NK-92 treated with Interleukin-12 subunit alpha and Interleukin-12 subunit beta, amount 100 ng/mL, for 24 hours (cell line): ENCODE data around the gene SLC5A10.
"Not testable (repeated sequence)": the region's sequence is repeated elsewhere in the genome, so short reads cannot be mapped to it uniquely, and the experiment has no call there.

Source experiments
- DNase-seq: peaks from one replicate; lab custom pipeline; 2025; lab: John Stamatoyannopoulos, UW

The SLC5A10 gene

GRCh38 chr17:19019041-19019941, 67.3 kb downstream of the SLC5A10 start:
- no peak for DNase-seq

DNA sequence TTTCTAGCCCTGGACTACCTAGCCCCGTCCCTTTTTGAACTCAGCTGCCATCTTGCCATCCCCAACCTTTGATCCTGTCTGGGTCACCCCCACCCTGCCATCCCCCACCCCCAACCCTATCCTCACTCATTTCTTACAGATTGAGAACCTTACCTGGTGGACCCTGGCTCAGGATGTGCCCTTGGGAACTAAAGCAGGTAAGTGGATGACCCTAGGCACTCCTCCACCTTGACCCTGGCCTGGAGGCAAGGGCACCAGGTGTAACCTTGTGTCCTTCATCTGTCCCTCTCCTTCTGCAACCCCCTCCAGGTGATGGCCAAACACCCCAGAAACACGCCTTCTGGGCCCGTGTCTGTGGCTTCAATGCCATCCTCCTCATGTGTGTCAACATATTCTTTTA, 68.1 kb downstream of the SLC5A10 start:
- DNase-seq: no peak

DNA sequence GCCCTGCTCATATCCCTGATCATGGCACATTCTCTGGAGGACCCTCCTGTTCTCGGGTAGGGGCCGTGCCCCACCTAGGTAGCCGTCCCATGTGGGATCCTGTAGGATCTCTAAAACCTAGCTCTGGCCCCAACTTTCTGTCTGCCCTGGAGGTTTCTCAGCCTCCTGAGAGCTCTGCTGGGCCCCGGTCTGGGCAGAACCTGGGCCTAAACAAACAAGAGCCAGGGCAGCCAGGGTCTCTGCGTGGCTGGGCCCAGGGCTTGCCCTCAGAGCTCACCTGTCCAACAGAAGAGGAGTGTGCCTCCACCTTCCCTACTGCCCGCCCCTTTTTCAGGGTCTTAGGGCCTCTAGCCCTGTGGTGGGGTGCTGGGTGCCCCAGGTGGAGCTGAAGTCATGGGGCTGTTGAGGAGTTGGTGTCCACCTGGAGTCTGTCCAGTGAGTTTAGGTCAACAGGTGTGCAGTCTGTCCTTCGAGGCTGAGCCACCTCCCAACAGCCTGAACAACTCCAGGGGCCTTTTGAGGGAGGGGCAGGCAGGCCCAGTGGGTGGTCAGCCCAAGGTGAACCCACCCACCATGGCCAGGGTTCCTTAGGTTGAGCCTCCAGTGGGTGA, 69.2 kb downstream of the SLC5A10 start:
- not testable (repeated sequence) for DNase-seq

- no peak for DNase-seq
Measured at GRCh38 chr17:19021622-19022083, 69.7 kb downstream of the SLC5A10 start.

DNA sequence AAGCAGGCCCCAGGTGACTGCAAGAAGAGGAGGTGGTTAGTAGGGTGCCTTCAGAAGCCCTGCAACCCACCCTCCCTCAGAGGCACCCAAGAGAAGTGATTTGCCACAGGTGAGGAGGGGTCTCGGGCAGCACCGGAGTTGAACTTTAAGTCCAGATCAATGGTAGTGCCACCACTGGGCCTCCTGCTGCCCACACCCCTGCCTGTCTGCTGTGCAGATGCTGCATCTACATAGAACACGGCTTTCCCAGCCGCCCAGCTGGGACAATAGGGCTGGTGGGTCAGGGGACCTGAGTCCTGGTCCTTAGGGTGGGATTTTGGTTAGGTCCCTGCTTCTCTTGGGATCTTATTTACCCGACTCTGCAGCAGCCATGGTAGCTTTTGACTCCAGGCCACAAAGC, 70.2 kb downstream of the SLC5A10 start:
- DNase-seq: no peak

DNA sequence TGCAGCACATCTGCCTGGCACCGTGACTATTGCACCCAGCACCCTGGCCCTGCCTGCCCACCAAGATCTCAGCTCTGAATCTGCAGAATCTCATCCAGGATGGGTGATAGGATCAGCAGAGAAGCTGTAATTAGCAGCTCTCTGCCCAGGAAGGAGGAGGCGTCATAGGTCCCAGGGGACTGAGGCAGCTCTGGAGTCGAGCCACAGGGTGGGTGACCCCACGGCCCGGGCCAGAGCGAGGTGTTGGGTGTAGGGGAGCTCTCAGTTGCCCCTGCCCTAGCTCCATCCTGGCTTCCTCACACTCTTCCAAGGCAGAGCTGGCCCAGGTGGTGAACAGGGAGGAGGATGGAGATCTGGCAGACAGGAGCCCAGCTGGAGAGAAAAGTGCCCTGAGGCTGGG, 70.8 kb downstream of the SLC5A10 start:
- DNase-seq: no peak

- DNase-seq: no peak
Measured at GRCh38 chr17:19023209-19023999, 71.4 kb downstream of the SLC5A10 start.

DNA sequence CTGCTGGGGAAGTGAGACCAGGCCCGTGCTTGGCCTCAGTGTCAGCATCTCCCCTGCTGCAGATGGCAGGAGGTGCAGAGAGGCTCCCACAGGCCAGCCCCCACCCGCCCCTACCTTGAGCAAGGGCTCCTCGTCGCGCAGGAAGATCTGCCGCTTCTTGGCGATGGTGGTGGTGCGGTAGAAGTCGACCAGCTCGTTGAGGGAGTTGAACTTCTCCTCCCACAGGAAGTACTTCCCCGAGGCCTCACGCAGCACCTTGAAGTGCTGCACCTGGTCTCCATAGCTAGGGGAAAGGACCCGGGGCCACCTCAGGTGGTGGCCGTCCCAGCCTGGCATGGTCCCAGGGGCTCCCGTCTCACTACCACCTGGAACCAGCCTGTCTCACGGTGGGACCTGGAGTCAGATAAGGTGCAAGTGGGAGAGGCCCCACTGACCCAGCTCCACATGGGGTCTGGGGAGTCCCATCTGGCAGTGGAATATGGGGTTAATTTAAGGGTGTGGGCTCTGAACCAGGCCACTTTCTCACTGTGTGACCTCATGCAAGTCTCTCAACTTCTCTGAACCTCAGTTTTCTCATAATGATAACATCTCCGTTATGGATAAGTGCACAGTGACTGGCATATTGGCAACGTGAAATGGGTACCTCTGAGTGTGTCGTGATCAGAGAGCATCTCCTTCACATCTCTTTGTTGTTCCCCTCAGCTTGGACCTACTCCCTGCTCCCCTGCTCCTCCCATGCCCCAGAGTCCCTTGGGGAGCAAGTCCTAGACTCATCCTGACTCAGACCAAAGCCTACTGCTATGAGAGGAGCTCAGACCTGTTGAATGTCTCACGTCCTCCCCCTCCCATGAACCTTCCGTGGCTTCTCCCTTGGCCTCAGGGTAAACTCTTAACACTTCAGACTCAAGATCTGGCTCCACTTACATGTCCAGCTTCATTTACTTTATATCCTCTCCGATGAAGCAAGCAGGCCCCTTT, 72.4 kb downstream of the SLC5A10 start:
- DNase-seq: no peak

GRCh38 chr17:19028671-19029070, 76.7 kb downstream of the SLC5A10 start:
- DNase-seq: not testable (repeated sequence)

DNA sequence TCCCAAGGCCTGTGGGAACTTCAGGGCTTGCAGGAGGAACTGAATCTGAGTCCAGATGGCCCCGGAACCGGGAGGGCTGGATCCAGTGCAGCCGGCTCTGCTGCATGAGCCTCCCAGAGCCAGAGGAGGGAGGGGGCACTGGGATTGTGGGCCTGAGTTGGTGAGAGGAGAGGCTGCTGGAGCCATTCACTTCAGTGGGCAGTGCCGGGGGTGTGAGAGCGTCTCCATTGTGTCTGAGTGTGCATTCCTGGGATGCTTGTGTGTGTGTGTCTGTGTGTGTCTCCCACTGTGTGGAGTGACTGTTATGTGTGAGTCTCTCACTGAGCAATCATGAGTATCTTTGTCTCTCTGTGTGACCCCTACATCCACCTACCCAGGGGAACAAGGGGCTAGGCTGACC, 77.8 kb downstream of the SLC5A10 start:
- DNase-seq: not testable (repeated sequence)

GRCh38 chr17:19030771-19031449, 78.9 kb downstream of the SLC5A10 start:
- not testable (repeated sequence) for DNase-seq

GRCh38 chr17:19031729-19032128, 79.8 kb downstream of the SLC5A10 start:
- DNase-seq: not testable (repeated sequence)

DNA sequence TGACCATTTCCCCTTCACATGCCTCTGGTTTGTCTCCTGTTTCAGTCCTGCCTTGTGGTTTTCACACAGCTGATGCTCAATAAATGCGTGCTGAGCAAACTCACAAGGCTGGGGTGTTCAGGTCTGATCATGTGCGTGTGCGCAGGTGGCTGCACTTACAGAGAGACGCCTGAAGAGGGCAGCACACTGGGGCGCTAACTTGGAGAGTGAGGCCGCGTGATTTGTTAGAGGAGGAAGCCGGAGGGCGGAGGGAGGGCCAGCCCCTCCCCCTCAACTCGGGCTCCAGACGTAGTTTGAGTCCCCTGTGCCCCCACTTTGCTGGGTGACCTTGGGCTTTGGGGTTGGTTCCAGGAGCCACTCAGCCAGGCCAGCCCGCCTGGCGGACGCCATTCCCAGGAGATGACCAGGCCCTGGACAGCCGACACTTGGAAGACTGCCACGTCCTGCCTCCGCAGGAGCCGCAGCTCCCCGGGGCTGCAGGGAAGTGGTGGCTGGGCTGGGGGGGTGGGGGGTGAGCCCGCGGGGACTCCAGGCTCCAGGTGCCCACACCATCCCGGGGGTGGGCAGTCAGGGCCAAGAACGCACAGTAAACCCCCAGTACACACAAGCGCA, 80.5 kb downstream of the SLC5A10 start:
- not testable (repeated sequence) for DNase-seq

DNA sequence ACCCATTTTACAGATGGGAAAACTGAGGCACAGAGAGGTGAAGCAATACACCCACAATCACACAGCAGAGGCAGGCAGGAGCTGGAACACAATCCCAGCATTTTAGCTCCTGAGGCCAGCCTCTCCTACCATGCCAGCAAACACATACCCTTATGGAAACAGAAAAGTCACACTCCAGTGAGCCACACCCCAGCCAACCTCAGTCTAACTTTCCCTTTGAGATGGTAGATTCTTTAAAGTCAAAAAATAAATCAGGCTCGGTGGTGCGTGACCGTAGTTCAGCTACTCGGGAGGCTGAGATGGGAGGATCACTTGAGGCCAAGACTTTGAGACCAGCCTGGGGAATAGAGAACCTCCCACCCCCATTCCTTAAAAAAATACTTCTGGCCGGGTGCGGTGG, 84.2 kb downstream of the SLC5A10 start:
- DNase-seq: not testable (repeated sequence)

DNA sequence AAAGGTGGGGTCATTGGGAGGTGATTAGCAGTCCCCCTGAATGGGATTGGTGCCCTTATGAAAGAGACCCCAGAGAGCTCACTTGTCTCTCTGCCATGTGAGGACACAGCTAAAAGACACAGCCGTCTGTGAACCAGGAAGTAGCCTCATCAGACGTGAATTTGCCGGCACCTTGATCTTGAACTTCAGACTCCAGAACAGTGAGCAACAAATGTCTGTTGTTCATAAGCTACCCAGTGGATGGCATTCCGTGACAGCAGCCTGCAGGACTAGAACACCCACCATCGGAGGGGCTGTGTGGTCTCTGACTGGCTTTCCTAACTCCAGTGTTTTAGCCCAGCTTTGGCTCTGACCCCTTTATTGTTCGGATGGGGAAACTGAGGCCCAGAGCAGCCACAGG, 85.6 kb downstream of the SLC5A10 start:
- DNase-seq: not testable (repeated sequence)

- not testable (repeated sequence) for DNase-seq
Measured at GRCh38 chr17:19038007-19038406, 86.0 kb downstream of the SLC5A10 start.

DNA sequence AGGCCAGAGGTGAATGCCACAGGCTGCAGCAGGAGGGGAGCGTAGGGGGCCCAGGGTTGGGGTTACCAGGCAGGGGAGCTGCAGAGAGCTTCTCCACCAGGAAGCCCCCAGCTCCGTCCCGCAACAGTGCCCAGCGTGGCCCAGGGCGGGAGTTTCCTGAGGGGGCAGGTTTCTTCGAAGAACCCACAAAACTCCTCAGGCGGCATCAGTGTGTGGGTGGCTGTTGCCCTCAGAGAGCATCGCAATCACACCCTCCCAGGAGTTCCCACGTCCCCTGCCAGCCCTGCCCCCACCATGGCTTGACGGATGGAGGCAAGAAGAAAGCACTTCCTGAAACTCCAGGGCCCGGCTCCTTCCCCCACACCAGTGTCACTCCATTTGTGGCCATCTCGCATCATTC, 86.8 kb downstream of the SLC5A10 start:
- DNase-seq: not testable (repeated sequence)

GRCh38 chr17:19040350-19040749, 88.4 kb downstream of the SLC5A10 start:
- DNase-seq: not testable (repeated sequence)

DNA sequence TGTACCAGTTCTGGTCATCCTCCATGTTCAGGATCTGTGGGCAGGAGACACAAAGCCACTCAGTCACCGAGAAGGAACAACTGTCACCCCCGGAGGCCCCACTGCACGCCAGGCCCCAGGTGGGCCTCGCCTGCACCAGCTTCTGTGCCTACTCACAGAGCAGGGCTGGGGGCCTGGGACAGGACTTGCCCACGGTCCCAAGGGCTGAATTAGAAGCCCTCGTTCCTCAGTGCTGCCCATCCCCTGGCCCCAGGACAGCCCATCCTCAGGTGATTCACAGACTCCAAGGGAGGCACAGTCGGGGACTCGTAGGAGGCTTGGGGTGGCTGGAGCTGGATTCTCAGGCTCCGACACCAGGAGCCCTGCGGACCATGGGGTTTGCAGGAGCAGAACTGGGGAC, 89.9 kb downstream of the SLC5A10 start:
- DNase-seq: not testable (repeated sequence)

DNA sequence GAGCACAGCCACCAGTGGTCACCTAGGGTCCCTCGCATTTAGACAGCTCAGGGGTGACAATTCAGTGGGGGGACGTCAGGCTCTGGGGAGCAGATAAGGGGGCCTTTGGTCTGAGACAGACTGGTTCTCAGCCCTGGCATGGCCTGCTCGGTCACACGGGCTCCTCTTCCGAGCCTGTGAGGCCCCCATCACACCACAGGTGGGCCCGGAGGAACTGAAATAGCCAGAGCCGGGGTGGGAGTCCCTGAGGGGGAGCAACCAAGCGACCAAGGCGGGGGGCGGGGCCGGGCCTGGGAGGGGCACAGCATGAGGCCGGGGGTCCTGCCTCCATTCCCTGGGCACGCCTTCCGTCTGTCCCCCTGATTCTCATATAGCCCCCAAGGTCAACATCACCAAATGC, 90.4 kb downstream of the SLC5A10 start:
- not testable (repeated sequence) for DNase-seq
